Gastroesophageal sphincter (tissue), 3 donors: ENCODE results near the gene FNTB.

ENCODE experiments used
- EP300 ChIP-seq: sonication (generic); formaldehyde crosslinking; IDR thresholded peaks from one replicate; pipeline ENCODE4 v1.6.1; 2017; ENCODE audit warnings: antibody characterized with exemption, mild to moderate bottlenecking
- POLR2A ChIP-seq, 2 donors: fragments of 450-650 bp; IDR thresholded peaks; one replicate each; pipeline ENCODE4 v1.6.1; 2017; ENCODE audit warnings: antibody characterized with exemption in 2 of 2, mild to moderate bottlenecking in 2 of 2, moderate library complexity in 1 of 2
- POLR2AphosphoS5 ChIP-seq: sonication (generic); formaldehyde crosslinking; IDR thresholded peaks from one replicate; pipeline ENCODE4 v1.6.1; 2017; ENCODE audit warnings: antibody characterized with exemption
- TF ChIP-seq, protein P1 (sequence below), 4 experiments: fragments of 200-600 bp in 2 of 4; fragments of 450-650 bp in 2 of 4; sonication (generic) in 1 of 4; IDR thresholded peaks; one replicate each; pipeline ENCODE4 v1.5.1; 2017 to 2019; ENCODE audit warnings: antibody characterized with exemption in 4 of 4, mild to moderate bottlenecking in 2 of 4, moderate library complexity in 2 of 4

DNA sequence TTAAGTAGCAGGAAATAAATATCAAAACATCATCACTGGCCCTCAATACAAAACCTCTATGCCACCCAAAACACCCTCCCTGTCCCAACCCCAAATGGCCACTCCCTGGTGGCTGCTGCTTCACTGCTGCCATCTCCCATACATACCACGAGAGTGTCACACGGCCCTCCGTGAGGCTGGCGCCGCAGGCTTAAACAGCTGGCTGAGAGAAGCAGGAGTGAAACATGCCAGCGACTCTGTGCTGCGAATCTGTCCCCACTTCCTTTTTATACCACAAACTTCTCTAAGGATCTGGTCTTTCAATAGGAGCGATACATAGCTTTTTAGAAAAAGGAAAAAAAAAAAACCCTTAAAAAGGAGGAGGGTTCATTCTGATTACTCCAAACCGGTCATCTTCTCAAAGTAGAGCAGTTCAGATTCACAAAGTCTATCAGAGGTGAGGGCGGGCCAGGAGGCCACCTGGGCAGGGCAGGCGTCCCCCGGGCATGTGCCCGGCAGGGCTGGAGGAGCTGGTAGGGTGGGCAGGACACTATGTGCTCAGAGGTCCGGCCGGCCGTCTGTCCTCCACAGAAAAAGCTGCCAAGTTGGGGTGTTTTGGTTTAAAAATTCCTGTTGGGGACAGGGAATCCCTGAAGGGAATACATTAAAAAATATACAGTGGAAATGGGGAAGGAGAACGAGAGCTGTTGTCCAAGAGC, 89.1 kb downstream of the FNTB start:
- TF ChIP-seq, protein P1, sequence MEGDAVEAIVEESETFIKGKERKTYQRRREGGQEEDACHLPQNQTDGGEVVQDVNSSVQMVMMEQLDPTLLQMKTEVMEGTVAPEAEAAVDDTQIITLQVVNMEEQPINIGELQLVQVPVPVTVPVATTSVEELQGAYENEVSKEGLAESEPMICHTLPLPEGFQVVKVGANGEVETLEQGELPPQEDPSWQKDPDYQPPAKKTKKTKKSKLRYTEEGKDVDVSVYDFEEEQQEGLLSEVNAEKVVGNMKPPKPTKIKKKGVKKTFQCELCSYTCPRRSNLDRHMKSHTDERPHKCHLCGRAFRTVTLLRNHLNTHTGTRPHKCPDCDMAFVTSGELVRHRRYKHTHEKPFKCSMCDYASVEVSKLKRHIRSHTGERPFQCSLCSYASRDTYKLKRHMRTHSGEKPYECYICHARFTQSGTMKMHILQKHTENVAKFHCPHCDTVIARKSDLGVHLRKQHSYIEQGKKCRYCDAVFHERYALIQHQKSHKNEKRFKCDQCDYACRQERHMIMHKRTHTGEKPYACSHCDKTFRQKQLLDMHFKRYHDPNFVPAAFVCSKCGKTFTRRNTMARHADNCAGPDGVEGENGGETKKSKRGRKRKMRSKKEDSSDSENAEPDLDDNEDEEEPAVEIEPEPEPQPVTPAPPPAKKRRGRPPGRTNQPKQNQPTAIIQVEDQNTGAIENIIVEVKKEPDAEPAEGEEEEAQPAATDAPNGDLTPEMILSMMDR (IDR thresholded peaks at IDR 0.05) = no peak
- TF ChIP-seq POLR2A (IDR thresholded peaks at IDR 0.05) = no peak
- no peak for TF ChIP-seq POLR2AphosphoS5
- TF ChIP-seq EP300 = no peak
